Measurements from ENCODE around the gene DDX3X.

- TF ChIP-seq RCOR1 (IDR thresholded peaks at IDR 0.05; ENCODE audit: low read length) (no peak), CHD2 (IDR thresholded peaks at IDR 0.05; ENCODE audit: low read length, partially characterized antibody) (no peak), SIN3A (IDR thresholded peaks at IDR 0.05; ENCODE audit: borderline replicate concordance, low read depth, low read length) (no peak), YY1 (IDR thresholded peaks at IDR 0.05; ENCODE audit: low read depth) (no peak), RAD21 (IDR thresholded peaks at IDR 0.05; ENCODE audit: low read length) (no peak), EP300 (IDR thresholded peaks at IDR 0.05; ENCODE audit: borderline replicate concordance in 1 of 2, low read depth in 1 of 2, low read length in 1 of 2) (no peak), POLR2AphosphoS5 (IDR thresholded peaks at IDR 0.05; ENCODE audit: low read depth, low read length) (no peak), FOXJ3 (CRISPR knock-in tag; IDR thresholded peaks at IDR 0.05) (no peak), NRF1 (IDR thresholded peaks at IDR 0.05; ENCODE audit: low read depth, low read length) (no peak), JUND (IDR thresholded peaks at IDR 0.05) (no peak), TAF1 (IDR thresholded peaks at IDR 0.05; ENCODE audit: borderline replicate concordance, low read depth, low read length) (no peak)
- TF ChIP-seq, protein P1, sequence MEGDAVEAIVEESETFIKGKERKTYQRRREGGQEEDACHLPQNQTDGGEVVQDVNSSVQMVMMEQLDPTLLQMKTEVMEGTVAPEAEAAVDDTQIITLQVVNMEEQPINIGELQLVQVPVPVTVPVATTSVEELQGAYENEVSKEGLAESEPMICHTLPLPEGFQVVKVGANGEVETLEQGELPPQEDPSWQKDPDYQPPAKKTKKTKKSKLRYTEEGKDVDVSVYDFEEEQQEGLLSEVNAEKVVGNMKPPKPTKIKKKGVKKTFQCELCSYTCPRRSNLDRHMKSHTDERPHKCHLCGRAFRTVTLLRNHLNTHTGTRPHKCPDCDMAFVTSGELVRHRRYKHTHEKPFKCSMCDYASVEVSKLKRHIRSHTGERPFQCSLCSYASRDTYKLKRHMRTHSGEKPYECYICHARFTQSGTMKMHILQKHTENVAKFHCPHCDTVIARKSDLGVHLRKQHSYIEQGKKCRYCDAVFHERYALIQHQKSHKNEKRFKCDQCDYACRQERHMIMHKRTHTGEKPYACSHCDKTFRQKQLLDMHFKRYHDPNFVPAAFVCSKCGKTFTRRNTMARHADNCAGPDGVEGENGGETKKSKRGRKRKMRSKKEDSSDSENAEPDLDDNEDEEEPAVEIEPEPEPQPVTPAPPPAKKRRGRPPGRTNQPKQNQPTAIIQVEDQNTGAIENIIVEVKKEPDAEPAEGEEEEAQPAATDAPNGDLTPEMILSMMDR (IDR thresholded peaks at IDR 0.05): no peak
Observed at GRCh38 chrX:41391606-41392005, 57.6 kb downstream of the DDX3X start.
